DOHH2 (cell line): ENCODE measurements around the gene TINAGL1.

Source experiments
- H3F3A ChIP-seq: fragments of 200-600 bp; sonication (generic), shearing (Covaris generic); 2 replicates; pipeline ENCODE4 v1.6.0; 2016; ENCODE audit warnings: antibody characterized with exemption, mild to moderate bottlenecking; ENCODE audit not compliant: control insufficient read depth, insufficient read depth
- H3K27ac ChIP-seq: fragments of 200-600 bp; sonication (generic); 2 replicates; pipeline ENCODE4 v1.5.1; 2014; ENCODE audit warnings: low read depth, mild to moderate bottlenecking, low read length, moderate library complexity
- H3K27me3 ChIP-seq: fragments of 200-600 bp; sonication (generic); 2 replicates; pipeline ENCODE4 v1.6.1; 2014; ENCODE audit warnings: mild to moderate bottlenecking, low read length, mixed read lengths; ENCODE audit not compliant: control insufficient read depth
- H3K36me3 ChIP-seq: fragments of 200-600 bp; sonication (generic); 2 replicates; pipeline ENCODE4 v1.6.1; 2014; ENCODE audit warnings: mild to moderate bottlenecking, low read length, moderate library complexity, mixed read lengths; ENCODE audit not compliant: control insufficient read depth
- H3K4me1 ChIP-seq: fragments of 200-600 bp; sonication (generic); 2 replicates; pipeline ENCODE4 v1.6.1; 2014; ENCODE audit warnings: mild to moderate bottlenecking, low read length, mixed read lengths; ENCODE audit not compliant: control insufficient read depth
- H3K4me2 ChIP-seq: fragments of 200-600 bp; sonication (generic); 2 replicates; pipeline ENCODE4 v1.6.0; 2014; ENCODE audit warnings: mild to moderate bottlenecking, low read length, moderate library complexity
- H3K4me3 ChIP-seq: fragments of 200-600 bp; sonication (generic); 2 replicates; pipeline ENCODE4 v1.5.1; 2014; ENCODE audit warnings: mild to moderate bottlenecking, low read length, mixed read lengths
- H3K79me2 ChIP-seq: fragments of 200-600 bp; sonication (generic); 2 replicates; pipeline ENCODE4 v1.6.1; 2014; ENCODE audit warnings: mild to moderate bottlenecking, low read length, mixed read lengths; ENCODE audit not compliant: control insufficient read depth
- H3K9me2 ChIP-seq: fragments of 200-600 bp; sonication (generic); replicated peaks from 2 replicates; pipeline ENCODE4 v1.6.1; 2014; ENCODE audit warnings: mild to moderate bottlenecking, low read length, mixed read lengths; ENCODE audit not compliant: control insufficient read depth
- H3K9me3 ChIP-seq: fragments of 200-600 bp; sonication (generic); 2 replicates; pipeline ENCODE4 v1.6.1; 2014; ENCODE audit warnings: antibody characterized with exemption, low read length, mixed read lengths; ENCODE audit not compliant: control insufficient read depth, insufficient read depth
- H4K20me1 ChIP-seq: fragments of 200-600 bp; sonication (generic); 2 replicates; pipeline ENCODE4 v1.6.0; 2014; ENCODE audit warnings: low read depth, mild to moderate bottlenecking, antibody characterized with exemption, low read length, moderate library complexity; ENCODE audit not compliant: control insufficient read depth, insufficient read depth
- EZH2phosphoT487 ChIP-seq: fragments of 200-600 bp; sonication (generic); IDR thresholded peaks from 2 replicates; pipeline ENCODE4 v1.6.1; 2017; ENCODE audit warnings: borderline replicate concordance, mild to moderate bottlenecking, antibody characterized with exemption, low read length, moderate library complexity, mixed read lengths
- TF ChIP-seq, protein P1 (sequence below): fragments of 200-600 bp; sonication (generic); IDR thresholded peaks from one replicate; pipeline ENCODE4 v1.5.1; 2014; ENCODE audit warnings: antibody characterized with exemption, mild to moderate bottlenecking, low read depth, low read length; ENCODE audit not compliant: poor library complexity, severe bottlenecking

The TINAGL1 gene

GRCh38 chr1:31570906-31571305 lies 5.4 kb upstream of the TINAGL1 start:
- no peaks in the 10 kb centered on the region for H3K36me3 ChIP-seq
- peaks cover 2% of the 10 kb centered on the region; the same call in 1 of the 2 replicates for H3F3A ChIP-seq
- H3K9me3 ChIP-seq = no peaks in the 10 kb centered on the region
- H3K4me2 ChIP-seq = peak overlapping the region; percentile 68
- TF ChIP-seq, protein P1, sequence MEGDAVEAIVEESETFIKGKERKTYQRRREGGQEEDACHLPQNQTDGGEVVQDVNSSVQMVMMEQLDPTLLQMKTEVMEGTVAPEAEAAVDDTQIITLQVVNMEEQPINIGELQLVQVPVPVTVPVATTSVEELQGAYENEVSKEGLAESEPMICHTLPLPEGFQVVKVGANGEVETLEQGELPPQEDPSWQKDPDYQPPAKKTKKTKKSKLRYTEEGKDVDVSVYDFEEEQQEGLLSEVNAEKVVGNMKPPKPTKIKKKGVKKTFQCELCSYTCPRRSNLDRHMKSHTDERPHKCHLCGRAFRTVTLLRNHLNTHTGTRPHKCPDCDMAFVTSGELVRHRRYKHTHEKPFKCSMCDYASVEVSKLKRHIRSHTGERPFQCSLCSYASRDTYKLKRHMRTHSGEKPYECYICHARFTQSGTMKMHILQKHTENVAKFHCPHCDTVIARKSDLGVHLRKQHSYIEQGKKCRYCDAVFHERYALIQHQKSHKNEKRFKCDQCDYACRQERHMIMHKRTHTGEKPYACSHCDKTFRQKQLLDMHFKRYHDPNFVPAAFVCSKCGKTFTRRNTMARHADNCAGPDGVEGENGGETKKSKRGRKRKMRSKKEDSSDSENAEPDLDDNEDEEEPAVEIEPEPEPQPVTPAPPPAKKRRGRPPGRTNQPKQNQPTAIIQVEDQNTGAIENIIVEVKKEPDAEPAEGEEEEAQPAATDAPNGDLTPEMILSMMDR = no peak
- TF ChIP-seq EZH2phosphoT487 = no peak
- H4K20me1 ChIP-seq = no peaks in the 10 kb centered on the region
- no peaks in the 10 kb centered on the region for H3K27me3 ChIP-seq
- H3K27ac ChIP-seq = peak overlapping the region; percentile 79
- peaks cover 29% of the 10 kb centered on the region for H3K4me1 ChIP-seq
- H3K79me2 ChIP-seq = no peaks in the 10 kb centered on the region
- H3K4me3 ChIP-seq = peak overlapping the region; percentile 53
- H3K9me2 ChIP-seq = no peaks in the 10 kb centered on the region

GRCh38 chr1:31571340-31572295 lies 4.7 kb upstream of the TINAGL1 start:
- H4K20me1 ChIP-seq = no peaks in the 10 kb centered on the region
- TF ChIP-seq, protein P1 = no peak
- no peaks in the 10 kb centered on the region for H3K9me2 ChIP-seq
- H3K27me3 ChIP-seq = no peaks in the 10 kb centered on the region
- H3K79me2 ChIP-seq = no peaks in the 10 kb centered on the region
- H3K9me3 ChIP-seq = no peaks in the 10 kb centered on the region
- peaks cover 29% of the 10 kb centered on the region for H3K4me1 ChIP-seq
- H3K4me3 ChIP-seq = peak overlapping the region; percentile 53
- H3F3A ChIP-seq = peaks cover 2% of the 10 kb centered on the region; the same call in 1 of the 2 replicates
- H3K4me2 ChIP-seq = peak overlapping the region; percentile 68
- no peaks in the 10 kb centered on the region for H3K36me3 ChIP-seq
- H3K27ac ChIP-seq = peak overlapping the region; percentile 79

DNA sequence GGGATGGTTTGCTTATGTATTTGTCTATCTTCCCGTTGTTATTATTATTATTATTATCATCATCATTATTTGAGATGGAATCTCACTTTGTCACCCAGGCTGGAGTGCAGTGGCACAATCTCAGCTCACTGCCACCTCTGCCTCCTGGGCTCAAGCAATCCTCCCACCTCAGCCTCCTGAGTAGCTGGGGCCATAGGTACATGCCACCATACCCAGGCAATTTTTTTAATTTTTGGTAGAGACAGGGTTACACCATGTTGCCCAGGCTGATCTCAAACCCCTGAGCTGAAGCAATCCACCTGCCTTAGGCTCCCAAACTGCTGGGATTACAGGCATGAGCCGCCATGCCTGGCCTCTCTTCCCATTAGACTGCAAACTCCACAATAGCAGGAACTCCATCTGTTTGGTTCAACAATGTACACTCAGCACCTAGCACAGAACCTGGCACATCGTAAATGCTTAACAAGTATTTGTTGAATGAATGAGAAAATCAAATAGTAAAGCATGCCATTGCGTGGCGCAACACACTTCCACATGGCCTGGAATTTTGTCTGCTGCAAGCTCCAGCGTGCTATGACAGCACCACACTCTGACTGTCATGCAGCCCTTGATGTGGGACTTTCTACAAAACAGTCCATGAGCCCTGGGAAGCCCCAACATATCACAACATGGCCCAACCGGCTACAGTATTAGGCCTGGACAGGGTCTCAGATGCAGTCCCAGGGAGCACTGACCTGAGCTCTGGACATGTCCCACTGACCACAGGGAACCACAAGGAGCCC lies 3.8 kb upstream of the TINAGL1 start:
- Histone ChIP-seq H3K4me3 (no peak overlapping the region), H3K4me2 (no peak overlapping the region), H3K27me3 (peaks cover under 1% of the 10 kb centered on the region; the same call in 1 of the 2 replicates), H3K27ac (no peak overlapping the region), H3F3A (peaks cover 2% of the 10 kb centered on the region; the same call in 1 of the 2 replicates), H3K36me3 (no peaks in the 10 kb centered on the region), H4K20me1 (no peaks in the 10 kb centered on the region), H3K79me2 (no peaks in the 10 kb centered on the region), H3K9me2 (no peaks in the 10 kb centered on the region), H3K9me3 (no peaks in the 10 kb centered on the region), H3K4me1 (peaks cover 29% of the 10 kb centered on the region)
- TF ChIP-seq, protein P1 = no peak
- TF ChIP-seq EZH2phosphoT487 = no peak
